PFSK-1 (cell line): ENCODE data around the gene HIRIP3.

Source experiments
- FOXP2 ChIP-seq: optimal IDR thresholded peaks from 2 replicates; pipeline ENCODE3; 2011; ENCODE audit warnings: borderline replicate concordance, control low read depth, inconsistent platforms; ENCODE audit not compliant: insufficient read depth; ENCODE audit errors: extremely low read length, extremely low read depth
- POLR2AphosphoS5 ChIP-seq: IDR thresholded peaks from 2 replicates; pipeline ENCODE4 v1.6.1; 2012; ENCODE audit warnings: low read depth, mild to moderate bottlenecking, control low read depth, low read length, moderate library complexity
- SIN3A ChIP-seq: IDR thresholded peaks from 2 replicates; pipeline ENCODE4 v1.6.1; 2012; ENCODE audit warnings: mild to moderate bottlenecking, low read length, moderate library complexity, borderline replicate concordance; ENCODE audit not compliant: insufficient read depth
- TF ChIP-seq, protein P1 (sequence below), 2 experiments: IDR thresholded peaks; 2 replicates each; pipeline versions ENCODE4 v1.6.1 to v1.8.0; 2011 to 2012; ENCODE audit warnings: low read depth in 2 of 2, low read length in 2 of 2, control low read depth in 1 of 2, inconsistent platforms in 1 of 2, mild to moderate bottlenecking in 1 of 2, moderate library complexity in 1 of 2; ENCODE audit not compliant: insufficient read depth in 1 of 2

DNA sequence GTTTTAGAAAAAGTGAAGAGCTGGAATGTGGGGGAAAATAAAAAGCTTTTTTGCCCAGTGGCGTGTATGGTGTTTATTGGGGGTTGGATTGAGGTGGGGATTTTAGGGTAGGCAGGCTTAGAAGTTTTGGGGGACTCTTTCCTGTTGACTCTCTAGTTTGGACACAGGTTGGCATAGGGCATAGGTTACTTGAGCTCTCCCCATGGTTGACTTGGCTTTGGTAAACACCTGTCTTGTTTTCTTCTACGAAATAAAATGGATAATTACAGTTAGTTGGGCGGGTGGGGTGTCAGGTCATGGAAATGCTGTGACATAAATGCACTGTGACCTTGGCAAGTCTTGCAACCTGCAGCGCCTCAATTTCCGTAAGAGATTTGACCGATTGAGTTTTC, 22.4 kb downstream of the HIRIP3 start:
- TF ChIP-seq, protein P1, sequence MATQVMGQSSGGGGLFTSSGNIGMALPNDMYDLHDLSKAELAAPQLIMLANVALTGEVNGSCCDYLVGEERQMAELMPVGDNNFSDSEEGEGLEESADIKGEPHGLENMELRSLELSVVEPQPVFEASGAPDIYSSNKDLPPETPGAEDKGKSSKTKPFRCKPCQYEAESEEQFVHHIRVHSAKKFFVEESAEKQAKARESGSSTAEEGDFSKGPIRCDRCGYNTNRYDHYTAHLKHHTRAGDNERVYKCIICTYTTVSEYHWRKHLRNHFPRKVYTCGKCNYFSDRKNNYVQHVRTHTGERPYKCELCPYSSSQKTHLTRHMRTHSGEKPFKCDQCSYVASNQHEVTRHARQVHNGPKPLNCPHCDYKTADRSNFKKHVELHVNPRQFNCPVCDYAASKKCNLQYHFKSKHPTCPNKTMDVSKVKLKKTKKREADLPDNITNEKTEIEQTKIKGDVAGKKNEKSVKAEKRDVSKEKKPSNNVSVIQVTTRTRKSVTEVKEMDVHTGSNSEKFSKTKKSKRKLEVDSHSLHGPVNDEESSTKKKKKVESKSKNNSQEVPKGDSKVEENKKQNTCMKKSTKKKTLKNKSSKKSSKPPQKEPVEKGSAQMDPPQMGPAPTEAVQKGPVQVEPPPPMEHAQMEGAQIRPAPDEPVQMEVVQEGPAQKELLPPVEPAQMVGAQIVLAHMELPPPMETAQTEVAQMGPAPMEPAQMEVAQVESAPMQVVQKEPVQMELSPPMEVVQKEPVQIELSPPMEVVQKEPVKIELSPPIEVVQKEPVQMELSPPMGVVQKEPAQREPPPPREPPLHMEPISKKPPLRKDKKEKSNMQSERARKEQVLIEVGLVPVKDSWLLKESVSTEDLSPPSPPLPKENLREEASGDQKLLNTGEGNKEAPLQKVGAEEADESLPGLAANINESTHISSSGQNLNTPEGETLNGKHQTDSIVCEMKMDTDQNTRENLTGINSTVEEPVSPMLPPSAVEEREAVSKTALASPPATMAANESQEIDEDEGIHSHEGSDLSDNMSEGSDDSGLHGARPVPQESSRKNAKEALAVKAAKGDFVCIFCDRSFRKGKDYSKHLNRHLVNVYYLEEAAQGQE (IDR thresholded peaks at IDR 0.05; ENCODE audit: insufficient read depth in 1 of 2, low read depth in 2 of 2, low read length in 2 of 2) = no peak
- TF ChIP-seq POLR2AphosphoS5 (no peak), SIN3A (no peak), FOXP2 (no peak)
